ENCODE measurements around the gene GATAD1.

- TF ChIP-seq, protein P1, sequence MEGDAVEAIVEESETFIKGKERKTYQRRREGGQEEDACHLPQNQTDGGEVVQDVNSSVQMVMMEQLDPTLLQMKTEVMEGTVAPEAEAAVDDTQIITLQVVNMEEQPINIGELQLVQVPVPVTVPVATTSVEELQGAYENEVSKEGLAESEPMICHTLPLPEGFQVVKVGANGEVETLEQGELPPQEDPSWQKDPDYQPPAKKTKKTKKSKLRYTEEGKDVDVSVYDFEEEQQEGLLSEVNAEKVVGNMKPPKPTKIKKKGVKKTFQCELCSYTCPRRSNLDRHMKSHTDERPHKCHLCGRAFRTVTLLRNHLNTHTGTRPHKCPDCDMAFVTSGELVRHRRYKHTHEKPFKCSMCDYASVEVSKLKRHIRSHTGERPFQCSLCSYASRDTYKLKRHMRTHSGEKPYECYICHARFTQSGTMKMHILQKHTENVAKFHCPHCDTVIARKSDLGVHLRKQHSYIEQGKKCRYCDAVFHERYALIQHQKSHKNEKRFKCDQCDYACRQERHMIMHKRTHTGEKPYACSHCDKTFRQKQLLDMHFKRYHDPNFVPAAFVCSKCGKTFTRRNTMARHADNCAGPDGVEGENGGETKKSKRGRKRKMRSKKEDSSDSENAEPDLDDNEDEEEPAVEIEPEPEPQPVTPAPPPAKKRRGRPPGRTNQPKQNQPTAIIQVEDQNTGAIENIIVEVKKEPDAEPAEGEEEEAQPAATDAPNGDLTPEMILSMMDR (conservative IDR thresholded peaks at IDR 0.05 in 1 of 2, IDR thresholded peaks at IDR 0.05 in 1 of 2; ENCODE audit: extremely low read depth in 1 of 2, insufficient read depth in 1 of 2, low read depth in 1 of 2, low read length in 2 of 2): peak; percentile 28 to 48
- TF ChIP-seq EZH2 (IDR thresholded peaks at IDR 0.05; ENCODE audit: borderline replicate concordance, low read length): no peak
Measured at GRCh38 chr7:92448205-92448747, 994 bp downstream of the GATAD1 start.
